ENCODE measurements around the gene BAG3.

DNA sequence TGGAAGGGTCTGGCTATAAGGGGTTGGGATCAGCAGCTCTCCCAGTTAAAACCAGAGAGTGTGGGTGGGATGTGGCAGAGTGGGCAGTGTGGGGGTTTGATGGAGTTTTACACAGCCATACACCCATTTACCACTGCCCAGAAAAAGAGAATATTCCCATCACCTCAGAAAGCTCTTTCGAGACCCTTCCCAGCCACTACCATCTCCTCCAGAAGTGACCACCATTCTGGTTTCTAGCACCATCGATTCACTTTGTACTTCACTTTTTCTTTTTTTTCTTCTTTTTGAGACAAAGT is 15.5 kb downstream of the BAG3 start:
- TF ChIP-seq, protein P1, sequence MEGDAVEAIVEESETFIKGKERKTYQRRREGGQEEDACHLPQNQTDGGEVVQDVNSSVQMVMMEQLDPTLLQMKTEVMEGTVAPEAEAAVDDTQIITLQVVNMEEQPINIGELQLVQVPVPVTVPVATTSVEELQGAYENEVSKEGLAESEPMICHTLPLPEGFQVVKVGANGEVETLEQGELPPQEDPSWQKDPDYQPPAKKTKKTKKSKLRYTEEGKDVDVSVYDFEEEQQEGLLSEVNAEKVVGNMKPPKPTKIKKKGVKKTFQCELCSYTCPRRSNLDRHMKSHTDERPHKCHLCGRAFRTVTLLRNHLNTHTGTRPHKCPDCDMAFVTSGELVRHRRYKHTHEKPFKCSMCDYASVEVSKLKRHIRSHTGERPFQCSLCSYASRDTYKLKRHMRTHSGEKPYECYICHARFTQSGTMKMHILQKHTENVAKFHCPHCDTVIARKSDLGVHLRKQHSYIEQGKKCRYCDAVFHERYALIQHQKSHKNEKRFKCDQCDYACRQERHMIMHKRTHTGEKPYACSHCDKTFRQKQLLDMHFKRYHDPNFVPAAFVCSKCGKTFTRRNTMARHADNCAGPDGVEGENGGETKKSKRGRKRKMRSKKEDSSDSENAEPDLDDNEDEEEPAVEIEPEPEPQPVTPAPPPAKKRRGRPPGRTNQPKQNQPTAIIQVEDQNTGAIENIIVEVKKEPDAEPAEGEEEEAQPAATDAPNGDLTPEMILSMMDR (IDR thresholded peaks at IDR 0.05; ENCODE audit: low read depth, low read length, poor library complexity, severe bottlenecking): no peak
- no peak for TF ChIP-seq EZH2phosphoT487 (IDR thresholded peaks at IDR 0.05; ENCODE audit: borderline replicate concordance, low read length)

Data from DOHH2 (cell line).